DND-41 (cell line): ENCODE results near the gene REM1.

Experiments
- ATAC-seq: fragments of 200-7000 bp; cut with Tn5 transposase; 3 replicates; pipeline ENCODE4 v1.9.1; 2021; ENCODE audit warnings: low read depth; ENCODE audit not compliant: insufficient read depth
- DNase-seq: peaks from one replicate; pipeline ENCODE4 v3.0.0-alpha.2; 2020
- H2AFZ ChIP-seq: 2 replicates; pipeline ENCODE4 v1.6.0; 2012; ENCODE audit warnings: low read depth, low read length
- H3K27ac ChIP-seq: 2 replicates; pipeline ENCODE4 v1.5.1; 2012; ENCODE audit warnings: low read length, inconsistent platforms
- H3K27me3 ChIP-seq: fragments of 200-600 bp; sonication (generic); 2 replicates; pipeline ENCODE4 v1.6.0; 2012; ENCODE audit warnings: low read length, mild to moderate bottlenecking, inconsistent platforms; ENCODE audit not compliant: insufficient read depth, poor library complexity
- H3K36me3 ChIP-seq: 2 replicates; pipeline ENCODE4 v1.5.1; 2012; ENCODE audit warnings: low read length, inconsistent platforms; ENCODE audit not compliant: insufficient read depth
- H3K4me1 ChIP-seq: 2 replicates; pipeline ENCODE4 v1.5.1; 2012; ENCODE audit warnings: mild to moderate bottlenecking, low read length; ENCODE audit not compliant: insufficient read depth
- H3K4me2 ChIP-seq: 2 replicates; pipeline ENCODE4 v1.6.0; 2012; ENCODE audit warnings: mild to moderate bottlenecking, moderate library complexity, low read length, inconsistent platforms; ENCODE audit not compliant: insufficient read depth
- H3K4me3 ChIP-seq, 2 experiments: fragments of 200-600 bp in 1 of 2; shearing (Covaris generic) in 1 of 2; 2 replicates each; pipeline ENCODE4 v1.5.1; 2012 to 2016; ENCODE audit warnings: inconsistent platforms in 2 of 2, low read length in 2 of 2, mild to moderate bottlenecking in 2 of 2, low read depth in 1 of 2, moderate library complexity in 1 of 2
- H3K79me2 ChIP-seq: 2 replicates; pipeline ENCODE4 v1.6.0; 2012; ENCODE audit warnings: low read length, inconsistent platforms; ENCODE audit not compliant: insufficient read depth
- H3K9ac ChIP-seq: 2 replicates; pipeline ENCODE4 v1.6.0; 2012; ENCODE audit warnings: low read depth, mild to moderate bottlenecking, inconsistent platforms, low read length, moderate library complexity
- H3K9me3 ChIP-seq: 2 replicates; pipeline ENCODE4 v1.5.1; 2012; ENCODE audit warnings: low read length, moderate library complexity, mild to moderate bottlenecking, inconsistent platforms; ENCODE audit not compliant: insufficient read depth, severe bottlenecking
- H4K20me1 ChIP-seq: 2 replicates; pipeline ENCODE4 v1.6.0; 2012; ENCODE audit warnings: low read length; ENCODE audit not compliant: insufficient read depth
- CTCF ChIP-seq: IDR thresholded peaks from 2 replicates; pipeline ENCODE4 v1.5.1; 2012; ENCODE audit warnings: borderline replicate concordance, low read length, moderate library complexity, mild to moderate bottlenecking; ENCODE audit not compliant: poor library complexity, severe bottlenecking; ENCODE audit errors: extremely low read depth
- EZH2 ChIP-seq: IDR thresholded peaks from 3 replicates; pipeline ENCODE4 v1.6.1; 2012; ENCODE audit warnings: borderline replicate concordance, low read depth, mild to moderate bottlenecking, moderate library complexity, low read length, inconsistent platforms; ENCODE audit not compliant: severe bottlenecking

The REM1 gene

GRCh38 chr20:31430568-31431115, 44.4 kb upstream of the REM1 start:
- Histone ChIP-seq H3K27me3 (no peaks in the 10 kb centered on the region), H3K36me3 (no peaks in the 10 kb centered on the region), H3K9ac (no peak overlapping the region), H3K4me3 (no peak overlapping the region), H3K79me2 (no peaks in the 10 kb centered on the region), H3K4me2 (no peak overlapping the region), H3K27ac (no peak overlapping the region), H2AFZ (no peak overlapping the region), H3K4me1 (no peaks in the 10 kb centered on the region), H4K20me1 (no peaks in the 10 kb centered on the region), H3K9me3 (no peaks in the 10 kb centered on the region)
- TF ChIP-seq CTCF (no peak), EZH2 (no peak)
- no peak for DNase-seq
- no peak for ATAC-seq

- Histone ChIP-seq H2AFZ (no peak within 1 kb of the TSS), H3K79me2 (no peaks in the 10 kb centered on the region), H3K4me2 (no peak within 1 kb of the TSS), H3K4me3 (no peak within 1 kb of the TSS), H4K20me1 (no peaks in the 10 kb centered on the region), H3K27me3 (no peaks in the 10 kb centered on the region), H3K36me3 (no peaks in the 10 kb centered on the region), H3K27ac (no peak within 1 kb of the TSS), H3K9me3 (no peaks in the 10 kb centered on the region), H3K4me1 (no peaks in the 10 kb centered on the region), H3K9ac (no peak within 1 kb of the TSS)
- ATAC-seq = no peak
- TF ChIP-seq CTCF = peak; percentile 59
- no peak for TF ChIP-seq EZH2
- DNase-seq = peak; percentile 19
These were observed 35.0 kb upstream of the REM1 start, which contains the start of gene DEFB123 for GRCh38 chr20:31440012-31440659. Gene DEFB123 (plus strand): TSS chr20:31440632. CDS start chr20:31440699, 67 bp downstream.

- TF ChIP-seq CTCF = no peak
- H3K36me3 ChIP-seq = no peaks in the 10 kb centered on the region
- no peaks in the 10 kb centered on the region for H3K4me1 ChIP-seq
- H4K20me1 ChIP-seq = no peaks in the 10 kb centered on the region
- no peak overlapping the region for H3K4me2 ChIP-seq
- no peaks in the 10 kb centered on the region for H3K9me3 ChIP-seq
- H3K4me3 ChIP-seq = no peak overlapping the region
- no peak overlapping the region for H3K9ac ChIP-seq
- no peaks in the 10 kb centered on the region for H3K27me3 ChIP-seq
- no peak overlapping the region for H2AFZ ChIP-seq
- no peaks in the 10 kb centered on the region for H3K79me2 ChIP-seq
- no peak for DNase-seq
- H3K27ac ChIP-seq = no peak overlapping the region
- no peak for ATAC-seq
These were observed 28.8 kb upstream of the REM1 start for GRCh38 chr20:31446084-31446819.
